IMR-90 (cell line): ENCODE measurements around the gene WWC2. TPM values are rescaled to one million over a fixed set of nuclear protein-coding genes. Genes with fewer than 3 reads are reported as not detected.
A peak's percentile ranks its signal among the peaks of the same experiment; 100 is the strongest.

Experiments
- ATAC-seq: fragments of 200-7000 bp; cut with Tn5 transposase; 2 replicates; pipeline ENCODE4 v1.9.1; 2020; ENCODE audit warnings: low read depth, mild to moderate bottlenecking, moderate library complexity
- BruUV-seq: library from RNA; stranded (reverse); fragments of 400-500 nt; replicated peaks from 2 replicates; lab custom pipeline; 2021; lab: Mats Ljungman, UMichigan
- CTCF ChIA-PET: fragments of 300-600 bp; formaldehyde crosslinking; extraction: SDS; loops from one replicate; lab custom pipeline; 2021; ENCODE audit warnings: antibody characterized with exemption; lab: Yijun Ruan, JAX
- POLR2A ChIA-PET: fragments of 300-600 bp; sonication (Branson Sonifier 250); formaldehyde crosslinking; loops from one replicate; lab custom pipeline; 2022; ENCODE audit warnings: antibody characterized with exemption; ENCODE audit not compliant: unreplicated experiment; lab: Charles Lee
- DNase-seq: peaks from one replicate; pipeline ENCODE4 v3.0.0; 2013
- H2AFZ ChIP-seq: replicated peaks from 2 replicates; pipeline ENCODE3; 2013; ENCODE audit warnings: low read length, mild to moderate bottlenecking; ENCODE audit not compliant: poor library complexity
- H2AK5ac ChIP-seq: 2 replicates; pipeline ENCODE4 v1.6.1; 2013; ENCODE audit warnings: low read depth, low read length, inconsistent platforms
- H2AK9ac ChIP-seq: replicated peaks from 2 replicates; pipeline ENCODE3; 2013; ENCODE audit warnings: mild to moderate bottlenecking, low read depth, low read length, moderate library complexity; ENCODE audit not compliant: poor library complexity
- H2BK120ac ChIP-seq: 2 replicates; pipeline ENCODE4 v1.6.1; 2013; ENCODE audit warnings: low read depth, low read length, inconsistent platforms
- H2BK15ac ChIP-seq: 3 replicates; pipeline ENCODE4 v1.6.1; 2013; ENCODE audit warnings: low read depth, low read length, inconsistent platforms
- H2BK20ac ChIP-seq: 2 replicates; pipeline ENCODE4 v1.6.1; 2013; ENCODE audit warnings: low read depth, mild to moderate bottlenecking, inconsistent platforms, low read length, moderate library complexity
- H2BK5ac ChIP-seq: 2 replicates; pipeline ENCODE4 v1.6.1; 2013; ENCODE audit warnings: mild to moderate bottlenecking, low read depth, low read length, inconsistent platforms; ENCODE audit not compliant: poor library complexity, severe bottlenecking
- H3K14ac ChIP-seq: replicated peaks from 2 replicates; pipeline ENCODE4 v1.6.1; 2013; ENCODE audit warnings: low read depth, low read length, inconsistent platforms
- H3K18ac ChIP-seq: 2 replicates; pipeline ENCODE4 v1.6.1; 2013; ENCODE audit warnings: low read depth, low read length, control low read depth
- H3K23ac ChIP-seq: 2 replicates; pipeline ENCODE4 v1.6.1; 2013; ENCODE audit warnings: low read depth, low read length, inconsistent platforms
- H3K27ac ChIP-seq: 2 replicates; pipeline ENCODE4 v1.5.1; 2013; ENCODE audit warnings: mild to moderate bottlenecking, control low read depth, low read length; ENCODE audit not compliant: insufficient read depth
- H3K27me3 ChIP-seq: 2 replicates; pipeline ENCODE4 v1.6.1; 2013; ENCODE audit warnings: low read length; ENCODE audit not compliant: control insufficient read depth, insufficient read depth
- H3K36me3 ChIP-seq: 2 replicates; pipeline ENCODE4 v1.6.1; 2013; ENCODE audit warnings: low read length, mixed read lengths; ENCODE audit not compliant: control insufficient read depth, insufficient read depth
- H3K4ac ChIP-seq: 2 replicates; pipeline ENCODE4 v1.6.1; 2013; ENCODE audit warnings: low read depth, low read length, inconsistent platforms
- H3K4me1 ChIP-seq: 2 replicates; pipeline ENCODE4 v1.6.1; 2013; ENCODE audit warnings: low read length, mixed read lengths; ENCODE audit not compliant: control insufficient read depth, insufficient read depth
- H3K4me2 ChIP-seq: 2 replicates; pipeline ENCODE4 v1.6.1; 2013; ENCODE audit warnings: low read depth, mild to moderate bottlenecking, control low read depth, low read length, moderate library complexity
- H3K4me3 ChIP-seq: 2 replicates; pipeline ENCODE4 v1.5.1; 2013; ENCODE audit warnings: low read depth, mild to moderate bottlenecking, control low read depth, low read length, moderate library complexity; ENCODE audit not compliant: insufficient read depth
- H3K56ac ChIP-seq: 2 replicates; pipeline ENCODE4 v1.6.1; 2013; ENCODE audit warnings: low read length, inconsistent platforms; ENCODE audit not compliant: insufficient read depth; ENCODE audit errors: extremely low read depth
- H3K79me1 ChIP-seq, 2 experiments: 2 replicates each; pipeline ENCODE4 v1.6.1; 2013; ENCODE audit warnings: low read length in 2 of 2, inconsistent platforms in 1 of 2, low read depth in 1 of 2
- H3K9ac ChIP-seq: 2 replicates; pipeline ENCODE4 v1.6.1; 2013; ENCODE audit warnings: low read depth, low read length, control low read depth
- H3K9me1 ChIP-seq: 2 replicates; pipeline ENCODE4 v1.6.1; 2013; ENCODE audit warnings: low read length, inconsistent platforms; ENCODE audit not compliant: insufficient read depth
- H3K9me3 ChIP-seq: 2 replicates; pipeline ENCODE4 v1.6.1; 2013; ENCODE audit warnings: low read length; ENCODE audit not compliant: control insufficient read depth, insufficient read depth
- H4K20me1 ChIP-seq: 2 replicates; pipeline ENCODE4 v1.6.1; 2013; ENCODE audit warnings: low read length, inconsistent platforms; ENCODE audit not compliant: insufficient read depth
- H4K5ac ChIP-seq: 2 replicates; pipeline ENCODE4 v1.6.1; 2013; ENCODE audit warnings: mild to moderate bottlenecking, low read depth, low read length, control low read depth
- H4K8ac ChIP-seq, 2 experiments: 2 replicates each; pipeline ENCODE4 v1.6.1; 2013; ENCODE audit warnings: low read depth in 2 of 2, low read length in 2 of 2, control low read depth in 1 of 2, inconsistent platforms in 1 of 2
- H4K91ac ChIP-seq: 2 replicates; pipeline ENCODE4 v1.6.1; 2013; ENCODE audit warnings: low read depth, low read length, inconsistent platforms; ENCODE audit not compliant: insufficient read depth
- BHLHE40 ChIP-seq: fragments of 150-350 bp; IDR thresholded peaks from 2 replicates; pipeline ENCODE4 v1.6.1; 2016; ENCODE audit warnings: mild to moderate bottlenecking, low read depth, low read length
- CEBPB ChIP-seq: IDR thresholded peaks from 2 replicates; pipeline ENCODE4 v1.6.1; 2012; ENCODE audit warnings: low read depth, low read length, improper control_type of control experiment
- CHD1 ChIP-seq: IDR thresholded peaks from 2 replicates; pipeline ENCODE4 v1.6.1; 2012; ENCODE audit warnings: low read depth, low read length, improper control_type of control experiment
- CTCF ChIP-seq: conservative IDR thresholded peaks from 2 replicates; pipeline ENCODE4 v1.5.1; 2012; ENCODE audit warnings: mild to moderate bottlenecking, low read depth, low read length, improper control_type of control experiment
- ELK1 ChIP-seq: fragments of 150-350 bp; IDR thresholded peaks from 2 replicates; pipeline ENCODE4 v1.6.1; 2016; ENCODE audit warnings: low read depth, mild to moderate bottlenecking, low read length, moderate library complexity, borderline replicate concordance
- FOS ChIP-seq: fragments of 150-350 bp; IDR thresholded peaks from 2 replicates; pipeline ENCODE4 v1.6.1; 2016; ENCODE audit warnings: low read depth, low read length
- MAFK ChIP-seq: IDR thresholded peaks from 2 replicates; pipeline ENCODE4 v1.6.1; 2012; ENCODE audit warnings: low read depth, low read length, improper control_type of control experiment
- MAZ ChIP-seq: IDR thresholded peaks from 2 replicates; pipeline ENCODE4 v1.6.1; 2012; ENCODE audit warnings: low read depth, mild to moderate bottlenecking, low read length, improper control_type of control experiment, moderate library complexity, borderline replicate concordance
- MXI1 ChIP-seq: IDR thresholded peaks from 2 replicates; pipeline ENCODE4 v1.6.1; 2012; ENCODE audit warnings: low read depth, mild to moderate bottlenecking, low read length, moderate library complexity, borderline replicate concordance
- NFE2L2 ChIP-seq: fragments of 150-350 bp; IDR thresholded peaks from 2 replicates; pipeline ENCODE4 v1.6.1; 2016; ENCODE audit warnings: low read depth, mild to moderate bottlenecking, low read length
- POLR2A ChIP-seq: IDR thresholded peaks from 2 replicates; pipeline ENCODE4 v1.6.1; 2012; ENCODE audit warnings: mild to moderate bottlenecking, low read depth, low read length
- RAD21 ChIP-seq: IDR thresholded peaks from 2 replicates; pipeline ENCODE4 v1.6.1; 2012; ENCODE audit warnings: low read length, improper control_type of control experiment
- RCOR1 ChIP-seq: IDR thresholded peaks from 2 replicates; pipeline ENCODE4 v1.6.1; 2012; ENCODE audit warnings: mild to moderate bottlenecking, low read length, improper control_type of control experiment; ENCODE audit not compliant: insufficient replicate concordance
- RFX5 ChIP-seq: IDR thresholded peaks from 2 replicates; pipeline ENCODE4 v1.8.0; 2012; ENCODE audit warnings: low read depth, mild to moderate bottlenecking, low read length, moderate library complexity
- SMC3 ChIP-seq: fragments of 150-350 bp; IDR thresholded peaks from 2 replicates; pipeline ENCODE4 v1.6.1; 2016; ENCODE audit warnings: low read depth, mild to moderate bottlenecking, antibody characterized with exemption, low read length, moderate library complexity
- USF2 ChIP-seq: fragments of 150-350 bp; IDR thresholded peaks from 2 replicates; pipeline ENCODE4 v1.6.1; 2017; ENCODE audit warnings: mild to moderate bottlenecking, antibody characterized with exemption, low read length, low read depth
- WGBS, 2 experiments: methylation state at CpG; one replicate each; pipeline versions ENCODE4 v1.1.5 to v1.1.7; 2013; ENCODE audit warnings: missing lambda C conversion rate in 2 of 2; ENCODE audit not compliant: insufficient read length in 1 of 2; ENCODE audit errors: extremely low coverage in 2 of 2; 5-methylcytosine and 5-hydroxymethylcytosine counted together
- dilution Hi-C: fragments of 300-500 bp; cut with HindIII; formaldehyde crosslinking; loops from one replicate; pipeline ENCODE4 v1.14.3; 2018; ENCODE audit warnings: low sequenced_read_pairs; ENCODE audit not compliant: unreplicated experiment
- in situ Hi-C: fragments of 300-500 bp; cut with MboI; formaldehyde crosslinking; loops from 3 replicates; pipeline ENCODE4 v1.14.3; 2019; ENCODE audit warnings: low sequenced_read_pairs, inconsistent platforms, mixed read lengths
- intact Hi-C: fragments of 100-400 bp; cut with micrococcal nuclease; formaldehyde crosslinking; loops from 2 replicates; pipeline ENCODE4 v1.10.0; 2022
- polyA plus RNA-seq, 3 experiments: library from polyadenylated mRNA; depleted of rRNA; stranded (reverse); fragments of >200 nt; gene quantifications; 2 replicates each; pipeline ENCODE4 v1.2.3, GENCODE V29; 2012; ENCODE audit warnings: low replicate concordance in 1 of 3
- total RNA-seq: library from RNA; depleted of rRNA; stranded (reverse); fragments of >200 nt; gene quantifications from 2 replicates; pipeline ENCODE4 v1.2.3, GENCODE V29; 2012

WWC2 gene
- total and polyA plus RNA-seq, 2 of the 4 experiments (the other 2 are of a cell fraction), result 26.6 to 27.4 TPM

GRCh38 chr4:183249854-183250253 is 150.8 kb downstream of the WWC2 start:
- Histone ChIP-seq H3K56ac (no peak overlapping the region), H3K4me3 (no peak overlapping the region), H3K4ac (no peak overlapping the region), H3K23ac (no peak overlapping the region), H2AK9ac (no peak overlapping the region), H3K79me1 (peaks cover 0 to 3% of the 10 kb centered on the region in 2 experiments; a peak in 1 of 4 replicates), H3K9me1 (peaks cover 2% of the 10 kb centered on the region; the same call in 1 of the 2 replicates), H4K5ac (no peak overlapping the region), H4K20me1 (no peaks in the 10 kb centered on the region), H2AK5ac (no peak overlapping the region), H3K9me3 (no peaks in the 10 kb centered on the region), H3K4me2 (no peak overlapping the region), H3K9ac (no peak overlapping the region), H3K27ac (no peak overlapping the region), H3K36me3 (peaks cover 30% of the 10 kb centered on the region), H2BK5ac (no peak overlapping the region), H2BK120ac (no peak overlapping the region), H3K14ac (no peak overlapping the region), H3K18ac (no peak overlapping the region), H4K91ac (no peak overlapping the region), H2AFZ (no peak overlapping the region), H3K4me1 (no peaks in the 10 kb centered on the region), H2BK15ac (no peak overlapping the region), H2BK20ac (no peak overlapping the region), H3K27me3 (no peaks in the 10 kb centered on the region), H4K8ac (no peak overlapping the region)
- ChIA-PET POLR2A (interaction anchor here (0.6 kb wide), 1 partner anchor 30 kb away, joined by 9 read pairs; no protein-coding TSS in a partner anchor), CTCF (interaction anchor here (0.6 to 4.3 kb wide), 12 partner anchors 10 to 1596 kb away, joined by 3 to 23 read pairs (median 4); no protein-coding TSS in a partner anchor)
- intact Hi-C loops, result loop anchor here (1.0 kb wide), 1 partner anchor 176 kb away; no protein-coding TSS in a partner anchor
- no CpG with 5 or more reads among the region's 2 CpGs for WGBS, 2 experiments
- TF ChIP-seq CEBPB (no peak), NFE2L2 (no peak), RCOR1 (no peak), USF2 (no peak), ELK1 (no peak), MAFK (no peak), POLR2A (no peak), CHD1 (no peak), RFX5 (no peak), MAZ (no peak), MXI1 (no peak), FOS (no peak), RAD21 (peak; percentile 68), SMC3 (peak; percentile 61), CTCF (peak; percentile 57), BHLHE40 (no peak)
- in situ Hi-C loops, result loop anchor here (25.0 kb wide), 1 partner anchor 788 kb away; no protein-coding TSS in a partner anchor
- DNase-seq (peak; percentile 52), ATAC-seq (peak; percentile 75)
- no TSS peak for BruUV-seq
- dilution Hi-C loops, result loop anchor here (25.0 kb wide), 1 partner anchor 338 kb away; the partner anchor contains the start of gene DCTD
